NCI-H526 treated with DMSO at 0.1 percent for 48 hours (cell line): ENCODE results near the gene TBX4.
"Not testable (repeated sequence)": the region's sequence is repeated elsewhere in the genome, so short reads cannot be mapped to it uniquely, and the experiment has no call there.

Experiments
- DNase-seq: peaks from one replicate; lab custom pipeline; 2025; lab: John Stamatoyannopoulos, UW

Gene TBX4

DNA sequence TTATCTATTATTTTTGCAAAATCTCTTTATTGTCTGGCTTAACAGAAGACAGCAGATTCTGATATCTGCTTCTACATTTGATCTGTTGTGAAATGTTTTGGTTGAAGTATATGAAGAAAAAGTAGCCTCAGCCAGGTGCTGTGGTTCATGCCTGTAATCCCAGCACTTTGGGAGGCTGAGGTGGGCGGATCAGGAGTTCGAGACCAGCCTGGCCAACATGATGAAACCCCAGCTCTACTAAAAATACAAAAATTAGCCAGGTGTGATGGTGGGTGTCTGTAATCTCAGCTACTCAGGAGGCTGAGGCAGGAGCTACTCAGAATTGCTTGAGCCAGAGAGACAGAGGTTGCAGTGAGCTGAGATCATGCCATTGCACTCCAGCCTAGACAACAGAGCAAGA, 75.2 kb downstream of the TBX4 start:
- DNase-seq: not testable (repeated sequence)

DNA sequence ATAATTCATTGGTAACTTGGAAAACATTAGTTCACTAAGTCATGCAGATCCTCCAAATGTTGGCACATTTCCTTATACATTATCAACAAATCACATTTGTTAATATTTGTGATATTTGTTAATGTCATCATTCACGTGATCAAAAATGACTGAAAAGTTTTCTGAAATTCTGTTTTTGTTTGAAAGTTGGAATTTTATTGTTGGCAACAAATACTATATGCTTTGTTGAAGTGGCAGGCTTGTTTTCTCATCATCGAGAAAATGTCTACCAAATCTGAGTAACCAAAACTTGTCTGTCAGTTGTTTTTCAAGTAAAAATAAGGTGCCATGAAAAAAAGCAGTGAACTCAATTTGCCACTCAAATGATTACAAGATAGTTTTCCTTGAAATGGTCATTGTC, 75.9 kb downstream of the TBX4 start:
- no peak for DNase-seq

DNA sequence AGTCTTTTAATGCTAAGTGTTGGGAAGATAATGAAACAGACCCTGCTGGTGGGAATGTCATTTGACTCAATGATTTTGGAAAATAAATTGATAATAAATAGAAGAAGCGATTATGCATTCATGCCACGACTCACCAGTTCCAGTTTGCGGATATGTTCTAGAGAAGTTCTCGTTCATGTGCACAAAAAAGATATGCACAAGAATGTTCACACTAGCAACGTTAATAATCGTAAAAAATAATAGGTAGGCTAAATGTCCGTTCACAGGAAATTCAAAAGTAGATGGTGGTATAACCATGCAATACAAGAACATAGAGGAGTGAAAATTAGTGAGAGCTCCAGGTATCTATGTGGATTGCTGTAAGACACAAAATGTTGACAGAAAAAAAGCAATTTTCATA, 79.0 kb downstream of the TBX4 start:
- no peak for DNase-seq

DNA sequence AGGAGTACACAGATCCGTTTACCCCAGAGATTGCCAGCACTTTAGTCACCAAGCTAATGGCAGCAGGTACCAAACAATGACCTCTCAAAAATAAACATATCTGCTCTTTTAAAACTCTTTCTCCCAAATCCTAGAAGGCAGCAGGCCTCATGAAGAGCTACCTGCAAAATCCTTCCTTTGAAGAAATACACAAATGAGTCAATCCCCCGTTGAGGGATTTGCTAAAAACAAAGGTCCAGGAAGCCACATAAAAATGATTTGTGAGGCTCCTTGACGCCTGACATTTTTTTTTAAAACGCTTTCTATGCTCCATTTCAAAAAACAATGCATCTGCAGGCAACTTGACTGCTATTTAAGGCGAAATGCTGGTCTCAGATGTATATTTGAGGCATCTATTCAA, 80.6 kb downstream of the TBX4 start:
- no peak for DNase-seq

DNA sequence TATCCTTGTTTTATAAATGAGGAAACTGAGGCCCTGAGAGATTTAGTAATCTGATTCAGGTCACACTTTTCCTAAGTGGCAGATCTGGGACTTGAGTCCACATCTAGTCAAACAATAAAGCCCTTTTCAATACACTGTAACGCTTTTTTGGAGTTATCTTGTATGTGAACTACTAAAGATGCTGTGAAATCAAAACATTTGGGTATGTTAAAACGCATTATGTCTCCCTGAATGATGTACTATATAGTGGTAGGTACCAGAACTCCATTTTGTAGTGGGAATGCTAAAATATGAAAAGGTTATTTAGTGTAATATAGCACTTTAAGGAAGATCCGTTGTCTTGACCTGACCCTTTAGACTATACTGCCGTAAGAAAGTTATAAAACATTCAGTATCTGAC, 81.6 kb downstream of the TBX4 start:
- no peak for DNase-seq

DNA sequence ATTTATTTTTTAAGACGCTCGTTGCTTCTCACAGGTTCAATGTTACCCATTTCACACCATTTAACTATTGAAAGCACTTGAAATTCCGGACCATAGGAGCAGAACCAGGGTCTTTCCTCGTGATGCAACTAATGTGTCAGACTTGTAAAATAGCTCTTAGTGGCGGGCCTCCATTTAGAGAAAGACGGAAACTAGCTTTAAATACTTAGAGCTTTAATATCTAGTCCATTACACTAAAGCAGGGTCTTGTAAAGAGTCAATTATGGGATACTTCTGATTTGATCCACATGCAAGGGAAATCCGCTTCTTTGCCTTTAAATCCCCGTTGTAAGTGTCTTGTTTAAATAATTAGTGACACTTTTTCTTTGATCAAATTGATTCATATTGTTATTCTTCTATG, 82.2 kb downstream of the TBX4 start:
- DNase-seq: no peak
